ENCODE measurements around the gene RASA2. TPM values are rescaled to one million over a fixed set of nuclear protein-coding genes. Genes with fewer than 3 reads are reported as not detected.
"Not testable (repeated sequence)": the region's sequence is repeated elsewhere in the genome, so short reads cannot be mapped to it uniquely, and the experiment has no call there.

Gene RASA2
- polyA plus RNA-seq, 1 of the 3 experiments (the other 2 are of a cell fraction), result 2.4 TPM

DNA sequence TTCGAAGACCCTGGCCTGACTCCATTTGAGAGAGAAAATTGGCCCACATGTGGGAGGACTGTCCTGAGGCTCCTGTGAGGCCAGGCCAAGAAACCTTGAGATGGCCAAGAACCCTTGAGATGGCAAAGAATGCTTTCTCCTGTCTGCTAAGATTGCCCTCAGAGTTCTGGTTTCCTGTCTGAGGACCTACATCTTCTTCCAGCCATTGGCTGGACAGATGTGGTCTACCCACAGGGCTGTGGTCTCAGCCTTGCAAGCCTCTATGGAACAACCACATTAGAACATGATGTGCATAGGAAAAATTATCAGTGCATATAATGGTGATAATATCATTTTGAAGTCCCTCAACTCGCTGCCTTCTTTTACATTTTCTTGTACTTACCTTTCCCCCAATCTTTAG lies 10.8 kb upstream of the RASA2 start:
- Histone ChIP-seq H2AFZ (ENCODE audit: low read depth) (no peak overlapping the region), H3K36me3 (replicated peaks in 1 of 2; ENCODE audit: control insufficient read depth in 1 of 2, insufficient read depth in 2 of 2, low read length in 1 of 2) (no peaks in the 10 kb centered on the region), H3K4me3 (ENCODE audit: low read depth in 2 of 2, low read length in 1 of 2) (no peak overlapping the region), H3F3A (replicated peaks; ENCODE audit: insufficient read depth) (no peaks in the 10 kb centered on the region), H4K20me1 (ENCODE audit: insufficient read depth) (no peaks in the 10 kb centered on the region), H3K27me3 (ENCODE audit: insufficient read depth) (no peaks in the 10 kb centered on the region), H3K9me2 (no peaks in the 10 kb centered on the region), H3K4me1 (ENCODE audit: control insufficient read depth in 1 of 2, insufficient read depth in 2 of 2, low read depth in 1 of 2, low read length in 1 of 2) (peaks cover 0 to 8% of the 10 kb centered on the region in 2 experiments; a peak in 1 of 4 replicates), H3K9ac (no peak overlapping the region), H3K9me3 (no peaks in the 10 kb centered on the region), H3K79me2 (ENCODE audit: insufficient read depth) (no peaks in the 10 kb centered on the region), H3K27ac (ENCODE audit: low read depth in 2 of 2, low read length in 1 of 2) (no peak overlapping the region), H3K4me2 (no peak overlapping the region)
- CTCF ChIA-PET, result interaction anchor here (1.6 kb wide), 1 partner anchor 16 kb away, joined by 5 read pairs; no protein-coding TSS in a partner anchor
- WGBS (ENCODE audit: low lambda C conversion rate), result 78% methylated on average over 2 of the region's 2 CpGs
- DNase-seq, result no peak
- POLR2A ChIA-PET, result no interaction called here
- no peak for TF ChIP-seq GABPA (IDR thresholded peaks at IDR 0.05; ENCODE audit: low read depth)

DNA sequence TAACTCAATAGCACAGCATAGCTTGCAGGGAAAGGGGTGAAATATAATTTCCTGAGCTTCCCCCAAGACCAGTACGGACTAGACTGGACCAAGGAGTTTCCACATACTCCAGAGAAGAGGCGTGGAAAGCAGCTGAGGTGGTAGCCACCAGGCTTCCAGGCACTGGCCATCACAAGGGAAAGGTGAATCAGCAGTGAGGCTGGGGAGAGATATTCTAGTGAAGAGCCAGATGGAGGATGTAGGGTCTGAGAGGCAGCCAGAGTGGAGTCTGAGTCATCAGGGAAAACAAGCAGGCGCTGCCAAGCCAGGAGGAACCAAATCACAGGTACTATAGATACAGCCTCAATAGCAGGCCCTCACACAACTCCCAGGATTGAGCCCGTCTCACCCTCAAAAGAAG lies 9.6 kb upstream of the RASA2 start:
- Histone ChIP-seq H3F3A (replicated peaks; ENCODE audit: insufficient read depth) (peaks cover 3% of the 10 kb centered on the region), H3K9me2 (no peaks in the 10 kb centered on the region), H3K4me1 (ENCODE audit: control insufficient read depth in 1 of 2, insufficient read depth in 2 of 2, low read depth in 1 of 2, low read length in 1 of 2) (peaks cover 0 to 12% of the 10 kb centered on the region in 2 experiments; a peak in 1 of 4 replicates), H3K27ac (ENCODE audit: low read depth in 2 of 2, low read length in 1 of 2) (no peak overlapping the region; a peak in 1 of 4 replicates), H3K27me3 (ENCODE audit: insufficient read depth) (no peaks in the 10 kb centered on the region), H3K79me2 (ENCODE audit: insufficient read depth) (no peaks in the 10 kb centered on the region), H3K36me3 (replicated peaks in 1 of 2; ENCODE audit: control insufficient read depth in 1 of 2, insufficient read depth in 2 of 2, low read length in 1 of 2) (no peaks in the 10 kb centered on the region), H4K20me1 (ENCODE audit: insufficient read depth) (no peaks in the 10 kb centered on the region), H3K9ac (no peak overlapping the region), H3K4me3 (ENCODE audit: low read depth in 2 of 2, low read length in 1 of 2) (no peak overlapping the region), H3K9me3 (no peaks in the 10 kb centered on the region), H3K4me2 (no peak overlapping the region), H2AFZ (ENCODE audit: low read depth) (no peak overlapping the region)
- ChIA-PET CTCF (interaction anchor here (1.6 kb wide), 1 partner anchor 17 kb away, joined by 5 read pairs; no protein-coding TSS in a partner anchor), POLR2A (interaction anchor here (0.6 kb wide), 1 partner anchor 104 kb away, joined by 4 read pairs; no protein-coding TSS in a partner anchor)
- no peak for DNase-seq
- peak; percentile 62 for TF ChIP-seq TCF12 (IDR thresholded peaks at IDR 0.05)
- TF ChIP-seq GATA2 (CRISPR knock-in tag; IDR thresholded peaks at IDR 0.05), result no peak
- TF ChIP-seq JUND (IDR thresholded peaks at IDR 0.05), result peak; percentile 62
- no peak for TF ChIP-seq MEF2A (IDR thresholded peaks at IDR 0.05; ENCODE audit: borderline replicate concordance, low read depth)
- TF ChIP-seq, protein P1, sequence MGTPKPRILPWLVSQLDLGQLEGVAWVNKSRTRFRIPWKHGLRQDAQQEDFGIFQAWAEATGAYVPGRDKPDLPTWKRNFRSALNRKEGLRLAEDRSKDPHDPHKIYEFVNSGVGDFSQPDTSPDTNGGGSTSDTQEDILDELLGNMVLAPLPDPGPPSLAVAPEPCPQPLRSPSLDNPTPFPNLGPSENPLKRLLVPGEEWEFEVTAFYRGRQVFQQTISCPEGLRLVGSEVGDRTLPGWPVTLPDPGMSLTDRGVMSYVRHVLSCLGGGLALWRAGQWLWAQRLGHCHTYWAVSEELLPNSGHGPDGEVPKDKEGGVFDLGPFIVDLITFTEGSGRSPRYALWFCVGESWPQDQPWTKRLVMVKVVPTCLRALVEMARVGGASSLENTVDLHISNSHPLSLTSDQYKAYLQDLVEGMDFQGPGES (IDR thresholded peaks at IDR 0.05; ENCODE audit: low read depth, low read length), result no peak
- peak; percentile 55 for TF ChIP-seq NFIC (IDR thresholded peaks at IDR 0.05; ENCODE audit: borderline replicate concordance)
- peak; percentile 86 for TF ChIP-seq FOSL2 (IDR thresholded peaks at IDR 0.05; ENCODE audit: borderline replicate concordance, low read depth)
- WGBS (ENCODE audit: low lambda C conversion rate), result 61% methylated on average over 4 of the region's 4 CpGs

DNA sequence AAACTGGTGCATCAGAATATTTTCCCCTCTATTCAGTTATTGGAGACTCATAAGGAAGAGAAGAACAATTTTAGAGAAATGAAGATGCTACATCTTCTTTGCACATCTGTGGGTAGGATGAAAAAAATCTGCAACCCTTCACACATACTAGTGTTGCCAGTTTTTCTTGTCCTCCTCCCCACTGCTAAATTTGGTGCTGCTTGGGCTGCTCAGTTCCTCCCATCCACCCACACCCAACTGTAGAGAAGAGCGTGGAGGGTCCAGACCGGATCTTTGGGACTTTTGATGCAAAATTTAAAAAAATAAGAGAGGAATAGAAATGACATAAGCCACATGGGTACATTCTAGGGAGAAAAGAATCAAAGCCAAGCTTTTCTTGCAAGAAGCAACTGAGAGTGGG lies 8.7 kb upstream of the RASA2 start:
- Histone ChIP-seq H3K79me2 (ENCODE audit: insufficient read depth) (no peaks in the 10 kb centered on the region), H3K4me2 (no peak overlapping the region), H3K4me3 (ENCODE audit: low read depth in 2 of 2, low read length in 1 of 2) (no peak overlapping the region), H3K36me3 (replicated peaks in 1 of 2; ENCODE audit: control insufficient read depth in 1 of 2, insufficient read depth in 2 of 2, low read length in 1 of 2) (no peaks in the 10 kb centered on the region), H3K9ac (no peak overlapping the region), H3K4me1 (ENCODE audit: control insufficient read depth in 1 of 2, insufficient read depth in 2 of 2, low read depth in 1 of 2, low read length in 1 of 2) (peaks cover 0 to 12% of the 10 kb centered on the region in 2 experiments; a peak in 1 of 4 replicates), H3K27me3 (ENCODE audit: insufficient read depth) (no peaks in the 10 kb centered on the region), H3K9me2 (no peaks in the 10 kb centered on the region), H4K20me1 (ENCODE audit: insufficient read depth) (no peaks in the 10 kb centered on the region), H3K9me3 (no peaks in the 10 kb centered on the region), H2AFZ (ENCODE audit: low read depth) (no peak overlapping the region), H3F3A (replicated peaks; ENCODE audit: insufficient read depth) (peaks cover 3% of the 10 kb centered on the region), H3K27ac (ENCODE audit: low read depth in 2 of 2, low read length in 1 of 2) (no peak overlapping the region)
- POLR2A ChIA-PET, result no interaction called here
- DNase-seq, result no peak
- WGBS (ENCODE audit: low lambda C conversion rate), result 94% methylated on average over 2 of the region's 2 CpGs
- CTCF ChIA-PET, result interaction anchor here (0.7 to 2.0 kb wide), 3 partner anchors 26 to 167 kb away, joined by 3 to 4 read pairs (median 3); no protein-coding TSS in a partner anchor
- TF ChIP-seq, protein P2, sequence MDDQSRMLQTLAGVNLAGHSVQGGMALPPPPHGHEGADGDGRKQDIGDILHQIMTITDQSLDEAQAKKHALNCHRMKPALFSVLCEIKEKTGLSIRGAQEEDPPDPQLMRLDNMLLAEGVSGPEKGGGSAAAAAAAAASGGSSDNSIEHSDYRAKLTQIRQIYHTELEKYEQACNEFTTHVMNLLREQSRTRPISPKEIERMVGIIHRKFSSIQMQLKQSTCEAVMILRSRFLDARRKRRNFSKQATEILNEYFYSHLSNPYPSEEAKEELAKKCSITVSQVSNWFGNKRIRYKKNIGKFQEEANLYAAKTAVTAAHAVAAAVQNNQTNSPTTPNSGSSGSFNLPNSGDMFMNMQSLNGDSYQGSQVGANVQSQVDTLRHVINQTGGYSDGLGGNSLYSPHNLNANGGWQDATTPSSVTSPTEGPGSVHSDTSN (IDR thresholded peaks at IDR 0.05), result no peak
- TF ChIP-seq POLR2AphosphoS5 (IDR thresholded peaks at IDR 0.05; ENCODE audit: low read depth, low read length) (no peak), FOXM1 (IDR thresholded peaks at IDR 0.05; ENCODE audit: low read depth) (no peak), MXI1 (IDR thresholded peaks at IDR 0.05; ENCODE audit: low read depth, low read length) (no peak), TEAD4 (IDR thresholded peaks at IDR 0.05; ENCODE audit: borderline replicate concordance, insufficient read depth) (no peak), RCOR1 (IDR thresholded peaks at IDR 0.05; ENCODE audit: low read length) (no peak), YY1 (IDR thresholded peaks at IDR 0.05; ENCODE audit: low read depth) (no peak), CHD2 (IDR thresholded peaks at IDR 0.05; ENCODE audit: low read length, partially characterized antibody) (no peak), MEF2A (IDR thresholded peaks at IDR 0.05; ENCODE audit: borderline replicate concordance, low read depth) (no peak)
- TF ChIP-seq, protein P3, sequence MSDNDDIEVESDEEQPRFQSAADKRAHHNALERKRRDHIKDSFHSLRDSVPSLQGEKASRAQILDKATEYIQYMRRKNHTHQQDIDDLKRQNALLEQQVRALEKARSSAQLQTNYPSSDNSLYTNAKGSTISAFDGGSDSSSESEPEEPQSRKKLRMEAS (IDR thresholded peaks at IDR 0.05; ENCODE audit: low read depth), result no peak

DNA sequence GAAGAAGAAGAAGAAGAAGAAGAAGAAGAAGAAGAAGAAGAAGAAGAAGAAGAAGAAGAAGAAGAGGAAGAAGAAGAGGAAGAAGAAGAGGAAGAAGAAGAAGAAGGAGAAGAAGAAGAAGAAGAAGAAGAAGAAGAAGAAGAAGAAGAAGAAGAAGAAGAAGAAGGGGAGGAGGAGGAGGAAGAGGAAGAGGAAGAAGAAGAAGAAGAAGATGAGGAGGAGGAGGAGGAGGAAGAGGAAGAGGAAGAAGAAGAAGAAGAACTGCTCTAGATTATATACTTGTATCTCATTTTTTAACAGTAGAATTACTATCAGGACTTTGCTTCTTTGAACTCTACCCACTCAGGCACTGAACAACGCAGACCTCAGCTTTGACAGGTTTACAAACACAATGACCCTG lies 8.0 kb upstream of the RASA2 start:
- POLR2A ChIA-PET; H3K9me3 ChIP-seq; H3K9ac ChIP-seq; H3K9me2 ChIP-seq; DNase-seq; H3F3A ChIP-seq (replicated peaks; ENCODE audit: insufficient read depth); H4K20me1 ChIP-seq (ENCODE audit: insufficient read depth); H3K27ac ChIP-seq (ENCODE audit: low read depth in 2 of 2, low read length in 1 of 2); H3K4me3 ChIP-seq (ENCODE audit: low read depth in 2 of 2, low read length in 1 of 2); H3K4me2 ChIP-seq; H2AFZ ChIP-seq (ENCODE audit: low read depth); H3K79me2 ChIP-seq (ENCODE audit: insufficient read depth); H3K27me3 ChIP-seq (ENCODE audit: insufficient read depth); H3K36me3 ChIP-seq (replicated peaks in 1 of 2; ENCODE audit: control insufficient read depth in 1 of 2, insufficient read depth in 2 of 2, low read length in 1 of 2): not testable (repeated sequence)
- WGBS (ENCODE audit: low lambda C conversion rate), result 85% methylated on average over 1 of the region's 1 CpG
- CTCF ChIA-PET, result interaction anchor here (0.7 to 2.0 kb wide), 2 partner anchors 27 to 167 kb away, joined by 3 to 4 read pairs; no protein-coding TSS in a partner anchor
- H3K4me1 ChIP-seq (ENCODE audit: control insufficient read depth in 1 of 2, insufficient read depth in 2 of 2, low read depth in 1 of 2, low read length in 1 of 2), result peaks cover 0 to 12% of the 10 kb centered on the region in 2 experiments; a peak in 1 of 4 replicates
